Natural killer cell (primary cell): ENCODE results near the gene CDH18. TPM values are rescaled to one million over a fixed set of nuclear protein-coding genes. Genes with fewer than 3 reads are reported as not detected.

Source experiments
- ATAC-seq, 3 donors: fragments of 150-1000 bp in 2 of 3; fragments of 200-7000 bp in 1 of 3; cut with Tn5 transposase; 1 replicate in 1 of 3; 2 replicates in 2 of 3; pipeline ENCODE4 v1.10.0; 2021; ENCODE audit warnings: mild to moderate bottlenecking in 2 of 3, moderate library complexity in 2 of 3
- DNase-seq, 2 donors: peaks; one replicate each; pipeline versions ENCODE4 v3.0.0 to v3.0.0-alpha.2; 2013 to 2021; ENCODE audit warnings: mixed read lengths in 1 of 2
- H3K27ac ChIP-seq: one replicate; pipeline ENCODE4 v1.5.1; 2013; ENCODE audit warnings: mild to moderate bottlenecking, low read length
- H3K27me3 ChIP-seq: one replicate; pipeline ENCODE4 v1.6.1; 2013; ENCODE audit warnings: low read length; ENCODE audit not compliant: control insufficient read depth, insufficient read depth
- H3K36me3 ChIP-seq: one replicate; pipeline ENCODE4 v1.6.1; 2013; ENCODE audit warnings: low read length; ENCODE audit not compliant: control insufficient read depth, insufficient read depth
- H3K4me1 ChIP-seq: one replicate; pipeline ENCODE4 v1.6.1; 2013; ENCODE audit warnings: low read length; ENCODE audit not compliant: control insufficient read depth, insufficient read depth
- H3K4me3 ChIP-seq: one replicate; pipeline ENCODE4 v1.5.1; 2013; ENCODE audit warnings: low read length
- H3K9me3 ChIP-seq: one replicate; pipeline ENCODE4 v1.6.1; 2013; ENCODE audit warnings: low read length; ENCODE audit not compliant: control insufficient read depth, insufficient read depth
- H3K27ac Mint-ChIP-seq, 2 donors: one replicate each; pipeline ENCODE4 v1.8.0; 2022; ENCODE audit warnings: mild to moderate bottlenecking in 2 of 2, mixed read lengths in 2 of 2, moderate library complexity in 1 of 2
- H3K27me3 Mint-ChIP-seq, 2 donors: one replicate each; pipeline ENCODE4 v1.8.0; 2022; ENCODE audit warnings: low read depth in 2 of 2, mixed read lengths in 2 of 2
- H3K36me3 Mint-ChIP-seq: one replicate; pipeline ENCODE4 v1.8.0; 2022; ENCODE audit warnings: mixed read lengths
- H3K4me1 Mint-ChIP-seq, 2 donors: one replicate each; pipeline ENCODE4 v1.8.0; 2022; ENCODE audit warnings: mixed read lengths in 2 of 2
- H3K4me3 Mint-ChIP-seq: one replicate; pipeline ENCODE4 v1.8.0; 2022; ENCODE audit warnings: mild to moderate bottlenecking, moderate library complexity, mixed read lengths
- H3K9me3 Mint-ChIP-seq, 2 donors: one replicate each; pipeline ENCODE4 v1.8.0; 2022; ENCODE audit warnings: mixed read lengths in 2 of 2
- WGBS: methylation state at CpG from one replicate; pipeline ENCODE4 v1.1.7; 2013; ENCODE audit warnings: missing lambda C conversion rate; ENCODE audit not compliant: insufficient coverage; 5-methylcytosine and 5-hydroxymethylcytosine counted together
- intact Hi-C: fragments of 100-400 bp; cut with micrococcal nuclease; formaldehyde crosslinking; loops from one replicate; pipeline ENCODE4 v1.14.2; 2022
- total RNA-seq, 4 donors: library from RNA; stranded (reverse); fragments of 120-200 nt in 1 of 4; gene quantifications; one replicate each; pipeline versions ENCODE4 v1.2.3 to v1.2.4, GENCODE V29; 2013 to 2022
- TF ChIP-seq, protein P1 (sequence below): fragments of 200-600 bp; IDR thresholded peaks from one replicate; pipeline ENCODE4 v1.8.0; 2022; ENCODE audit warnings: antibody characterized with exemption

The CDH18 gene
- total RNA-seq, 3 donors from 2014 or later (not counting 1 experiment from before 2014, with no cell fraction given): not detected

DNA sequence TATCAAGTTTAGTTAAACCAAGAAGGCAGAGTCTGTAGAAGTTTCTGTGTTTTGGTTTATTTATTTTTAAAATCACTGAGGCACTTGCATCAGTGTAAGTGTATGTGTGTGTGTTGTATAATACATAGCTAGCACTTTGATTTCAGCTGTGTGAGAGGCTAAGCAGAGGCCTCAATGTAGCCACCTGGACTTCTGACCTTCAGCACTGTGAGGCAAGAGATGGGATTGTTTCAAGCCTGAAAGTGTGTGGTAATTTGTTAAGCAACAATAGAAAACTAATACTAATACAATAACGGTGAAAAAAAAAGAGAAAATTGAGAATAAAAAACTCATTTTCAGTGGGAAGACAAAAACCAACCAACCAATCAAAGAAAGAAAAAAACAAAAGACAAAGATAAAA is 327.3 kb downstream of the CDH18 start:
- intact Hi-C loops: no loop called here
- no peaks in the 10 kb centered on the region for H3K36me3 ChIP-seq
- Mint-ChIP-seq H3K27me3 (no peaks in the 10 kb centered on the region), H3K9me3 (peaks cover 4 to 6% of the 10 kb centered on the region in 2 donors), H3K36me3 (no peaks in the 10 kb centered on the region), H3K27ac (no peak overlapping the region), H3K4me1 (no peaks in the 10 kb centered on the region), H3K4me3 (no peak overlapping the region)
- H3K27ac ChIP-seq: no peak overlapping the region
- no peak for ATAC-seq
- no peak overlapping the region for H3K4me3 ChIP-seq
- TF ChIP-seq, protein P1, sequence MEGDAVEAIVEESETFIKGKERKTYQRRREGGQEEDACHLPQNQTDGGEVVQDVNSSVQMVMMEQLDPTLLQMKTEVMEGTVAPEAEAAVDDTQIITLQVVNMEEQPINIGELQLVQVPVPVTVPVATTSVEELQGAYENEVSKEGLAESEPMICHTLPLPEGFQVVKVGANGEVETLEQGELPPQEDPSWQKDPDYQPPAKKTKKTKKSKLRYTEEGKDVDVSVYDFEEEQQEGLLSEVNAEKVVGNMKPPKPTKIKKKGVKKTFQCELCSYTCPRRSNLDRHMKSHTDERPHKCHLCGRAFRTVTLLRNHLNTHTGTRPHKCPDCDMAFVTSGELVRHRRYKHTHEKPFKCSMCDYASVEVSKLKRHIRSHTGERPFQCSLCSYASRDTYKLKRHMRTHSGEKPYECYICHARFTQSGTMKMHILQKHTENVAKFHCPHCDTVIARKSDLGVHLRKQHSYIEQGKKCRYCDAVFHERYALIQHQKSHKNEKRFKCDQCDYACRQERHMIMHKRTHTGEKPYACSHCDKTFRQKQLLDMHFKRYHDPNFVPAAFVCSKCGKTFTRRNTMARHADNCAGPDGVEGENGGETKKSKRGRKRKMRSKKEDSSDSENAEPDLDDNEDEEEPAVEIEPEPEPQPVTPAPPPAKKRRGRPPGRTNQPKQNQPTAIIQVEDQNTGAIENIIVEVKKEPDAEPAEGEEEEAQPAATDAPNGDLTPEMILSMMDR: no peak
- WGBS: no CpG with 5 or more reads among the region's 1 CpG
- H3K9me3 ChIP-seq: no peaks in the 10 kb centered on the region
- DNase-seq: no peak
- no peaks in the 10 kb centered on the region for H3K4me1 ChIP-seq
- H3K27me3 ChIP-seq: no peaks in the 10 kb centered on the region

DNA sequence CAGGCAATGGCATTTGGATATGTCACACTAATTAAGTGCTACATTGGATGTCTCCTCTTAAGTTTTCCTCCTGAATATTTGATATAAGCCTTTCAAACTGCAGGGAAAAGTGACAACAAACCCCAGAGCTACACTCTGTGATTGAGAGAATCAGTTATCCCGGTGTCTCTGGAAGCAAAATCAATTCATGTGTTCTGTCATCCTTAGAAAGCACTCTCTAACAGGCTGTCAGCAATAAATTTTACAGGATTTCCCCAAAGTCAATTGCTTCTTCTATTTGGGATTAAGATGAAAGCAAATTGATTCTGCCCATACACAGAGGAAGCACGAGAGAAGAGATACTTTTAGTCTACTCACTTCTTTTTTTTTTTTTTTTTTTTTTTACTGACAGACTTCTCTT is 332.4 kb downstream of the CDH18 start:
- no peaks in the 10 kb centered on the region for H3K4me1 ChIP-seq
- no peaks in the 10 kb centered on the region for H3K36me3 ChIP-seq
- H3K4me3 ChIP-seq: no peak overlapping the region
- ATAC-seq (no peak), DNase-seq (no peak)
- H3K9me3 ChIP-seq: no peaks in the 10 kb centered on the region
- H3K27me3 Mint-ChIP-seq: no peaks in the 10 kb centered on the region
- H3K9me3 Mint-ChIP-seq: peaks cover 4 to 8% of the 10 kb centered on the region in 2 donors
- H3K4me3 Mint-ChIP-seq: no peak overlapping the region
- no peaks in the 10 kb centered on the region for H3K36me3 Mint-ChIP-seq
- WGBS: 63% methylated on average over 1 of the region's 2 CpGs
- H3K27ac ChIP-seq: no peak overlapping the region
- TF ChIP-seq, protein P1: no peak
- H3K4me1 Mint-ChIP-seq: no peaks in the 10 kb centered on the region
- H3K27me3 ChIP-seq: no peaks in the 10 kb centered on the region
- intact Hi-C loops: no loop called here
- H3K27ac Mint-ChIP-seq: no peak overlapping the region

DNA sequence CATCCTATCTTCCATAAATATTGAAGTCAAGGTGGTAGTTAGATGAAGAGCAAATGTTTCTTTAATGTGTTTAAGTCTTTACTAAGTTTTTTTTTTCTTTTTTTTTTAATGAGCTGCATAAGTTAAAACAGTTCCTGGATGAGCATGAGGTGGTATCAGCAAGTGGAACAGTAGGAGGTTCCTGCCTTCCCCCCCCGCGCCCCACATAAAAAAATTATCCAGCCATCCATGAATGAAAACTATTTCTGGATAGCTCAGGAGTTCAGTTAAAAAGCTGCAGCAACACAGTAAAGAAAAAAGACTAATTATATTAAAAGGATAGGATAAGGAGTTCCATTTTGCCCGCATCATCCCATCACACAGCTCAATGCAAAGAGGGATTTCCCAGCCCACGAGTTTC is 349.5 kb downstream of the CDH18 start:
- ATAC-seq: no peak

DNA sequence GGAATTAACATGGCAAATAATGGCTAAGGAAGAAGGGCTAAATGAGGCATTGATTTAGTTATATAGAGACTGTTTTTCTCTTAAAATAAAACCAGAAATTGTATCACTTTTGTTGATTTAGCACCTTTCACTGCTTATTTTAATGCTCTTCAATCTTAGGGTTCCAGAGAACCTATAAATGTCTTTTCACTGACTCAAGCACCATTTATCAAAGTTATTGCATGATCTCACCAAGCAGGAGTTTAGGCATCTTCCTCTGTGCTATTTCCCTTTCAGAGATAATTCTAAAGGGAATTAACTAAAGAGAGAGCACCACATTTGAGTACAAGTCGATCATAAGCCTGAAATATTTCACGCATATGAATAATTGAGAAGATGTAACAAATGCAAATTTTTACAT is 357.1 kb downstream of the CDH18 start:
- Mint-ChIP-seq H3K9me3 (peaks cover 23 to 29% of the 10 kb centered on the region in 2 donors), H3K4me3 (no peak overlapping the region), H3K36me3 (no peaks in the 10 kb centered on the region), H3K27ac (no peak overlapping the region), H3K27me3 (no peaks in the 10 kb centered on the region), H3K4me1 (no peaks in the 10 kb centered on the region)
- Histone ChIP-seq H3K36me3 (no peaks in the 10 kb centered on the region), H3K27ac (no peak overlapping the region), H3K4me1 (no peaks in the 10 kb centered on the region), H3K4me3 (no peak overlapping the region), H3K27me3 (no peaks in the 10 kb centered on the region), H3K9me3 (no peaks in the 10 kb centered on the region)
- DNase-seq (no peak), ATAC-seq (no peak)
- 77% methylated on average over 2 of the region's 2 CpGs for WGBS
- TF ChIP-seq, protein P1: no peak
- intact Hi-C loops: no loop called here

More for the DNA sequence above, 349.5 kb downstream of the CDH18 start:
- no peaks in the 10 kb centered on the region for H3K36me3 Mint-ChIP-seq
- no peak overlapping the region for H3K27ac ChIP-seq
- peaks cover 15 to 22% of the 10 kb centered on the region in 2 donors for H3K9me3 Mint-ChIP-seq
- H3K36me3 ChIP-seq: no peaks in the 10 kb centered on the region
- no peak for DNase-seq
- H3K4me1 ChIP-seq: no peaks in the 10 kb centered on the region
- intact Hi-C loops: no loop called here
- WGBS: 75% methylated on average over 2 of the region's 4 CpGs
- H3K4me1 Mint-ChIP-seq: no peaks in the 10 kb centered on the region
- H3K27me3 Mint-ChIP-seq: no peaks in the 10 kb centered on the region
- no peak overlapping the region for H3K4me3 Mint-ChIP-seq
- H3K27ac Mint-ChIP-seq: no peak overlapping the region
- H3K9me3 ChIP-seq: no peaks in the 10 kb centered on the region
- H3K27me3 ChIP-seq: no peaks in the 10 kb centered on the region
- no peak overlapping the region for H3K4me3 ChIP-seq
- TF ChIP-seq, protein P1: no peak
